ENCODE results near the gene PPP1R9A.
"Not testable (repeated sequence)": the region's sequence is repeated elsewhere in the genome, so short reads cannot be mapped to it uniquely, and the experiment has no call there.

Gene PPP1R9A

GRCh38 chr7:94980418-94981142 is 73.2 kb downstream of the PPP1R9A start:
- DNase-seq = no peak

DNA sequence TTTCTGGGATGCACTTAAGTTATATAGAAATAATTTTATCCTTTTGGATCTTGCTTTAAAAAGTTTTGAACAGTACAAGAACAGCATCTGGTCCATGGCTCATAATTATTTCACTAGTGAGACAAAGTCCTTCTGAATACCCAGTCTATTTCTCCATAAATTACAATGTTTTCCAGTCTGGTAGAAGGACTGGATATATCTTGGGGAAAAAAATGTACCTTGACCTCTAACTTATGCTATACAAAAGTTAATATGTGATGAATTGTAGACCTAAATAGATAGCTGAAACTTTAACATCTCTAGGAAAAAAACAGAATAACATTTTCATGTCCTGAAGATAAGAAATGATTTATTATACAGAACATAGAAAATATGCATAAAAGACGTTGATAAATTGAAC is 88.5 kb downstream of the PPP1R9A start:
- no peak for DNase-seq

DNA sequence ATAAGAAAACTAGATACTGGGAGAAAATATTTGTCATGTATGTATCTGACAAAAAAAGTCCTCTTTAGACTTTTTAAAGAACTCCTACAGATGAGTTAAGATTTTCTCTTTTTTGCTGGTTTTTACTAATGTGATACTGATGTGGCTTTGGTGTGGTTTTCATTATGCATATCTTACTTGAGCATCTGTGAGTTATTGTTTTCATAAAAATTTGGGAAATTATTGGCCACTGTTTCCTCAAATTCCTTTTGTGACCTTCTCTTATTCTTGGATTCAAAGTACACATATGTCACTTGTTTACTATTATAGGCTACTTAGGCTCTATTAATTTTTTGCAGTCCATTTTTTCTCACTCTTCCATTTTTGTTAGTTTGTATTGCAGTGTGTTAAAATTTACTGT is 89.0 kb downstream of the PPP1R9A start:
- DNase-seq = no peak

GRCh38 chr7:94997547-94997946 is 90.2 kb downstream of the PPP1R9A start:
- no peak for DNase-seq

GRCh38 chr7:94998266-94999068 is 91.1 kb downstream of the PPP1R9A start:
- DNase-seq = no peak

- DNase-seq = no peak
Measured at GRCh38 chr7:94999069-94999351, 91.6 kb downstream of the PPP1R9A start.

- DNase-seq = not testable (repeated sequence)
Measured at GRCh38 chr7:94999601-95000000, 92.2 kb downstream of the PPP1R9A start.

DNA sequence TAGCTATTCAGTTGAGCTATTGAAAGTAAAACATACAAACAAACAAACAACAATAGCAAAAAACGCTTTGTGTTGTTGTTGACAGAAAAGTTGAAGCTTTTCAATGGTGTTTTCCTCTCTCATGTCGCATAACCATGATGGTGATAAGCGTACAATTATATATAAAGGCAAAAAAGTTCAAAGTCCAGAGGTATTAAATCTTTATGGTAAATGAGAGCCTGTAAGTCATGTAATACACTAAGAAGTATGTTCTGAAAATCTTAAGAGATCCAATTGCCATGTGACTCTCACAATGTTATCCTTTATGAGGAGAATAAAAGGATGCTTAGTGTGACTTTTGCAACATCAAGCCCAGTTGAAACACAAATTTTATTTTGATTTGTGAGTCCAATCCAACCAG is 93.9 kb downstream of the PPP1R9A start:
- DNase-seq = no peak

- DNase-seq = no peak
Measured at GRCh38 chr7:95001815-95002561, 94.6 kb downstream of the PPP1R9A start.

DNA sequence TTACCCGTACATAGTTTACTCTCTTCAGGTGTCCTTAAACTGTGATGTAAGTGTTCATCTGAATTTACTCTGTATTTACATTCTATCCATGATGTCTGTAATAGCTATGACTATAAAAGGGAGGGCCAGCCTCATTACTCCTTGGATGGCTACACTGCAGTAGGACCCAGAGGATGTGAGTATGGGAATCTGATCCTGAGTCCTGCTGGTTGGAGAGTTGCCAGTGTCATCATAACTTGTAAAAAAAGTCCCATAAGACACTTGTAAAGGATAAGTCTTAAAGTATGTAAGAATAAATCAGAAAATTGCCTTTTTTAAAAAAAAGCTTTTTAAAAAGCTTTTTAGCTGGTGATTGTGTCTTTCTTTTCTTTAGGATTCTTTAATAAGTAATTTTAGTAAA is 95.4 kb downstream of the PPP1R9A start:
- DNase-seq = no peak

DNA sequence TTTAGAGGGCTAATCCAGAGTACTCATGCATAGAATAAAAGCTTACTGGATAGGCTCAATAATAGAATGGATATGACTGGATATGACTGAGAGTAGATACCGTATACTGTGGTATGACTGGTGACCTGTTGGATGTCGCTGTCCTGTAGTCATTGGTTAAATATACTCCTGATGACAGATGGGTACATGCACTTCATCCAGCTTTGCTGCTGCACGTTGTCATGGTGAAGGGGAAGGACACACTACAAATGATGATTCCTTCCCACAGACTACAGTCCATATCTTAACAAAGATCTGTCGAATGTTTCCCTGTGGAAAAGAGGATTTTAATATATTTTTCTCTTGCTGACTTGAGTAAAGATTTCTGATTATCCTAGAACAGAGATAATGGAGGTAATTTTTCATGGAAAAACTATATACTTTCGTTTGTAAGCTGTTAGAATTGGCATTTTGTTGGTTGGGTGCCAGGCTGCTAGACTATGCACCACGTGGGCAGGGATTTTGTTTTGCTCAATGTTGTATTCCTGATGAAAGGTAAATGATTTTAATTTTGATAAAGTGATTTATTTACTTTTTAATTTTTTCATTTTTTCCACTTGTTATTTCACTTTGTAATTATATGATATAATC is 97.3 kb downstream of the PPP1R9A start:
- DNase-seq = peak; percentile 23

- DNase-seq = no peak
Measured at GRCh38 chr7:95006010-95006409, 98.6 kb downstream of the PPP1R9A start.

- DNase-seq = not testable (repeated sequence)
Measured at GRCh38 chr7:95008773-95009172, 101.4 kb downstream of the PPP1R9A start.

DNA sequence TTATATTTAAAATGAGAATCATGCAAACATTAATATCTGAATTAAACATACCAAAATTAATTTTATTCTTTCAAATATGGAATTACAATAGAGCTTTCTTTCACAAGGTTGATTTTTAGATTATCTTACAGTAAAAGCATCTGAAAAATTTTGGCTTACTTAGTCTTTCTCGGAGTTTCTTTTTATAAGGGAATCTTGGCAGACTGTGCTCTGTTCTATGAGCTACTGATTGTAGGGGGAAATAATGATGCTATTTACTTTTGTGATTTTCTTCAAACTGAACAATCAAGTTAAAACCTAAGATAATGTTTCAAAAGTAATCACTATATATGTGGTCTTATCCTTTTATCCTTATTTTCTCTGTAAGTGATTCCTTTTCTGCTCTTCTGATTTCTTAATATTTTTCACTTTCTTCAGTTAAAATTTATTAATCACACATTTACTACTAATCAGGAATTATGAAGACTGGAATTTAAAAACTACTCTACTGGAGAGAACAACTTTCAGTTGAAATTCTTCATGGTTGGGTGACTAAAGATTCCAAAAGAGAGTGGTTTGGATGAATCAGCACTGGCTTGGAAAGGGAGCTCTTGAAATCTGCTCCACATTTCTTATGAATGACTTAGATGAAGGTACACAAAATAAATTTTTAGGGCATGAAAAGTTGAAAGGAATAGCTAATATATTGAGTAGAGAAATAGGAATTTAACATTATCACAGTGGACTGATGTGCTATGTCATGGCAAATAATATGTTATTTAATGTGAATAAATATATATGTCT is 103.9 kb downstream of the PPP1R9A start:
- DNase-seq = no peak

GRCh38 chr7:95011995-95012394 is 104.6 kb downstream of the PPP1R9A start:
- DNase-seq = no peak

GRCh38 chr7:95018021-95018420 is 110.6 kb downstream of the PPP1R9A start:
- no peak for DNase-seq

GRCh38 chr7:95026018-95026417 is 118.6 kb downstream of the PPP1R9A start:
- DNase-seq = no peak

DNA sequence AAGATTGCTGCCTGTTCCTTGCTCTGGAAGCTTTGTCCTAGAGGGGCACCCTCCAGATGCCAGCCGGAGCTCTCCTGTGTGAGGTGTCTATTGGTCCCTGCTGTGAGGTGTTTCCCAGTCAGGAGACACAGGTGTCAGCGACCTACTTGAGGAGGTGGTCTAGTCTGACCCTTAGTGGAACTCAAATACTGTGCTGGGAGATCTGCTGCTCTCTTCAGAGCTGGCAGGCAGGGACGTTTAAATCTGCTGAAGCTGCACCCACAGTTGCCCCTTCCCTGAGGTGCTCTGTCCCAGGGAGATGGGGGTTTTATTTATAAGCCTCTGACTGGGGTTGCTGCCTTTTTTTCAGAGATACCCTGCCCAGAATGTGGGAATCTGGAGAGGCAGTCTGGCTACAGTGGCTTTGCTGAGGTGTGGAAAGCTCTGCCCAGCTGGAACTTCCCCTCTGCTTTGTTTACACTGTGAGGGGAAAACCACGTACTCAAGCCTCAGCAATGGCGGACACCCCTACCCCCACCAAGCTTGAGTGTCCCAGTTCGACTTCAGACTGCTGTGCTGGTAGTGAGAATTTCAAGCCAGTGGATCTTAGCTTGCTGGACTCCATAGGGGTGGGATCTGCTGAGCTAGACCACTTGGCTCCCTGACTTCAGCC is 119.2 kb downstream of the PPP1R9A start:
- no peak for DNase-seq

GRCh38 chr7:95027234-95027872 is 120.0 kb downstream of the PPP1R9A start:
- no peak for DNase-seq

GRCh38 chr7:95028683-95029082 is 121.3 kb downstream of the PPP1R9A start:
- peak; percentile 10 for DNase-seq

- no peak for DNase-seq
Measured at GRCh38 chr7:95035295-95035694, 127.9 kb downstream of the PPP1R9A start.

DNA sequence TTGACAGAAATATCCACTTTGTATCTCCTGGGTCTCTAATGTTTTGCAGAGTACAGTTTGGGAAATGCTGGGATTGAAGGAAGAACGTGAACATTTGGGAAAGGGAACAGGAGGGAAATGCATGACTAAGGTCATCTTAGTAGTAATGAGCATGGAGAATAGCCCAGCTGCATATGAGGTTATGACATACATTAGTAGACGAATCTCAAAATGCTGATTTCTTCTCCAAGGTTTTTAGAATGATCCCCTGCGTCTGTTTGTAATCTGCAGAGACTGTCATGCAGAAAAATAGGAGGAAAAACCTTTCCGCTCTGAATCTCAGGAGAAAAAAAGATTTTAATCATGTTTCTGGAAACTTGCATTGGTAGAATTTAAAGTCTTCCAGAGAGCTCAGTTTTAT is 133.6 kb downstream of the PPP1R9A start:
- no peak for DNase-seq
